K562 (cell line): ENCODE data around the gene SPRYD7. TPM values are rescaled to one million over a fixed set of nuclear protein-coding genes. Genes with fewer than 3 reads are reported as not detected.

Experiments
- ATAC-seq: fragments of 200-7000 bp; cut with Tn5 transposase; 3 replicates; pipeline ENCODE4 v1.9.1; 2020; ENCODE audit warnings: moderate library complexity
- BruUV-seq: library from RNA; stranded (reverse); fragments of 400-500 nt; replicated peaks from 2 replicates; lab custom pipeline; 2021; lab: Mats Ljungman, UMichigan
- CTCF ChIA-PET: fragments of 300-600 bp; formaldehyde crosslinking; extraction: SDS; loops from one replicate; lab custom pipeline; 2021; ENCODE audit warnings: low intra/inter-chr PET ratio; lab: Yijun Ruan, JAX
- POLR2A ChIA-PET: fragments of 300-600, 350-650 bp; sonication (Branson Sonifier 250); formaldehyde crosslinking; extraction: SDS; loops from one replicate; lab custom pipeline; 2021; ENCODE audit warnings: antibody characterized with exemption, inconsistent platforms; lab: Yijun Ruan, JAX
- DNase-seq, 4 experiments: peaks; one replicate each; pipeline versions ENCODE4 v3.0.0 to v3.0.0-alpha.2; 2011 to 2018; ENCODE audit warnings: low spot score in 3 of 4, mixed read lengths in 3 of 4; ENCODE audit errors: extremely low read depth in 1 of 4
- FAIRE-seq: peaks from 2 replicates; lab custom pipeline; 2011; peaks lifted over from hg19 to GRCh38; lab: Jason Lieb, UNC
- H2AFZ ChIP-seq: 2 replicates; pipeline ENCODE4 v1.6.0; 2011; ENCODE audit warnings: low read depth, low read length, control low read depth, inconsistent platforms
- H3K27ac ChIP-seq: fragments of 200-600 bp; 3 replicates; pipeline ENCODE4 v1.8.0; 2011; ENCODE audit warnings: low read depth, mild to moderate bottlenecking, control low read depth, inconsistent platforms, low read length, moderate library complexity, mixed read lengths; ENCODE audit errors: extremely low read depth
- H3K27me3 ChIP-seq, 2 experiments: fragments of 300-600 bp in 1 of 2; 2 replicates in 1 of 2; 3 replicates in 1 of 2; pipeline versions ENCODE4 v1.6.0 to v1.8.0; 2011; ENCODE audit warnings: inconsistent platforms in 2 of 2, low read length in 2 of 2, mild to moderate bottlenecking in 1 of 2, mixed read lengths in 1 of 2, moderate library complexity in 1 of 2; ENCODE audit not compliant: control insufficient read depth in 2 of 2, insufficient read depth in 2 of 2
- H3K36me3 ChIP-seq: fragments of 300-600 bp; 3 replicates; pipeline ENCODE4 v1.8.0; 2011; ENCODE audit warnings: mild to moderate bottlenecking, low read length, inconsistent platforms; ENCODE audit not compliant: control insufficient read depth, insufficient read depth
- H3K4me1 ChIP-seq, 2 experiments: fragments of 200-600 bp in 1 of 2; replicated peaks in 1 of 2; 2 replicates in 1 of 2; 3 replicates in 1 of 2; pipeline versions ENCODE4 v1.5.1 to v1.8.0; 2011; ENCODE audit warnings: inconsistent platforms in 2 of 2, low read length in 2 of 2, mild to moderate bottlenecking in 1 of 2, mixed read lengths in 1 of 2, moderate library complexity in 1 of 2; ENCODE audit not compliant: control insufficient read depth in 2 of 2, insufficient read depth in 2 of 2
- H3K4me2 ChIP-seq: 2 replicates; pipeline ENCODE4 v1.6.1; 2011; ENCODE audit warnings: low read length, control low read depth, inconsistent platforms, mixed read lengths; ENCODE audit not compliant: insufficient read depth
- H3K4me3 ChIP-seq: fragments of 200-600 bp; sonication (generic), shearing (Covaris generic); 2 replicates; pipeline ENCODE4 v1.5.1; 2016; ENCODE audit warnings: control low read depth, inconsistent platforms
- H3K79me2 ChIP-seq: fragments of 200-600 bp; 3 replicates; pipeline ENCODE4 v1.8.0; 2011; ENCODE audit warnings: low read length, inconsistent platforms; ENCODE audit not compliant: control insufficient read depth, insufficient read depth
- H3K9ac ChIP-seq, 2 experiments: 2 replicates each; pipeline versions ENCODE4 v1.6.0 to v1.6.1; 2011; ENCODE audit warnings: low read depth in 2 of 2, low read length in 2 of 2, control low read depth in 1 of 2, inconsistent platforms in 1 of 2, mild to moderate bottlenecking in 1 of 2, mixed read lengths in 1 of 2; ENCODE audit not compliant: insufficient read depth in 1 of 2
- H3K9me1 ChIP-seq: one replicate; pipeline ENCODE4 v1.6.0; 2011; ENCODE audit warnings: inconsistent platforms, mild to moderate bottlenecking, low read length, moderate library complexity; ENCODE audit not compliant: control insufficient read depth, insufficient read depth
- H3K9me3 ChIP-seq: replicated peaks from 2 replicates; pipeline ENCODE4 v1.5.1; 2011; ENCODE audit warnings: low read depth, low read length, inconsistent platforms; ENCODE audit not compliant: control insufficient read depth, insufficient read depth
- H4K20me1 ChIP-seq: replicated peaks from 2 replicates; pipeline ENCODE4 v1.6.1; 2011; ENCODE audit warnings: low read length, inconsistent platforms, mixed read lengths; ENCODE audit not compliant: control insufficient read depth, insufficient read depth
- BHLHE40 ChIP-seq: IDR thresholded peaks from 2 replicates; pipeline ENCODE4 v1.6.1; 2011; ENCODE audit warnings: low read length, improper control_type of control experiment
- CBFB ChIP-seq: sonication (generic); formaldehyde crosslinking; IDR thresholded peaks from 2 replicates; pipeline ENCODE4 v1.4.0; 2020; ENCODE audit warnings: mild to moderate bottlenecking, missing genetic modification reagents
- CREB3 ChIP-seq: fragments of 450-650 bp; conservative IDR thresholded peaks from 2 replicates; pipeline ENCODE4 v1.6.1; 2016; ENCODE audit warnings: missing genetic modification characterization, low read depth, mild to moderate bottlenecking, missing compliant biosample characterization, moderate library complexity
- CSDE1 ChIP-seq, 2 experiments: fragments of 450-650 bp; IDR thresholded peaks; 2 replicates each; pipeline ENCODE4 v1.6.1; 2016; ENCODE audit warnings: mild to moderate bottlenecking in 1 of 2
- EHMT2 ChIP-seq: fragments of 450-650 bp; IDR thresholded peaks from 2 replicates; pipeline ENCODE4 v1.6.1; 2018; ENCODE audit warnings: antibody characterized with exemption
- GABPA ChIP-seq: fragments of 200-800 bp; sonication (Bioruptor generic); conservative IDR thresholded peaks from 2 replicates; pipeline ENCODE4 v1.6.1; 2016; ENCODE audit warnings: low read depth, missing genetic modification characterization, missing compliant biosample characterization
- HNRNPK ChIP-seq: fragments of 200-400 bp; formaldehyde crosslinking; IDR thresholded peaks from one replicate; pipeline ENCODE4 v1.6.1; 2018; ENCODE audit warnings: mild to moderate bottlenecking, low read depth, low read length; ENCODE audit not compliant: poor library complexity, severe bottlenecking
- NELFE ChIP-seq: IDR thresholded peaks from 2 replicates; pipeline ENCODE4 v1.6.1; 2011; ENCODE audit warnings: mild to moderate bottlenecking; ENCODE audit not compliant: insufficient read depth, insufficient read length
- PREB ChIP-seq: sonication (generic); formaldehyde crosslinking; IDR thresholded peaks from 2 replicates; pipeline ENCODE4 v1.8.1; 2023; ENCODE audit warnings: mild to moderate bottlenecking, missing genetic modification reagents
- SRF ChIP-seq, 2 experiments: fragments of 250-450, 450-650 bp in 1 of 2; sonication (Bioruptor Pico) in 1 of 2; sonication (generic) in 1 of 2; formaldehyde crosslinking; IDR thresholded peaks; 2 replicates each; pipeline versions ENCODE4 v1.5.0 to v1.5.1; 2020 to 2022; ENCODE audit warnings: mild to moderate bottlenecking in 1 of 2, missing genetic modification reagents in 1 of 2
- SRSF1 ChIP-seq: fragments of 200-400 bp; formaldehyde crosslinking; IDR thresholded peaks from 2 replicates; pipeline ENCODE4 v1.6.1; 2017; ENCODE audit warnings: mild to moderate bottlenecking, low read depth, low read length, moderate library complexity
- TAF15 ChIP-seq: fragments of 200-400 bp; formaldehyde crosslinking; IDR thresholded peaks from 2 replicates; pipeline ENCODE4 v1.6.1; 2017; ENCODE audit warnings: mild to moderate bottlenecking, low read depth, low read length, moderate library complexity
- ZBTB1 ChIP-seq: sonication (generic); formaldehyde crosslinking; IDR thresholded peaks from 2 replicates; pipeline ENCODE4 v1.8.1; 2023; ENCODE audit warnings: missing genetic modification reagents, low read depth, mild to moderate bottlenecking, borderline replicate concordance
- ZNF395 ChIP-seq: fragments of 200-800 bp; sonication (Bioruptor generic); IDR thresholded peaks from 2 replicates; pipeline ENCODE4 v1.6.1; 2017; ENCODE audit warnings: missing genetic modification characterization, missing compliant biosample characterization
- ZNF57 ChIP-seq: fragments of 450-650 bp; formaldehyde crosslinking; IDR thresholded peaks from 2 replicates; pipeline ENCODE4 v1.4.0; 2020; ENCODE audit warnings: mild to moderate bottlenecking, moderate library complexity
- WGBS: fragments of 100-300 bp; shearing (Covaris generic); methylation state at CpG from one replicate; pipeline ENCODE4 v1.1.6; 2016; ENCODE audit warnings: low coverage, mixed read lengths; ENCODE audit not compliant: insufficient coverage; ENCODE audit errors: missing lambda C conversion rate; 5-methylcytosine and 5-hydroxymethylcytosine counted together
- in situ Hi-C: fragments of 300-500 bp; cut with MboI; formaldehyde crosslinking; loops from 4 replicates; pipeline ENCODE4 v1.15.0; 2018; ENCODE audit warnings: inconsistent platforms, mixed read lengths
- intact Hi-C: fragments of 100-400 bp; cut with micrococcal nuclease; formaldehyde crosslinking; loops from 2 replicates; pipeline ENCODE4 v1.14.2; 2022
- polyA plus RNA-seq, 8 experiments: library from polyadenylated mRNA; depleted of rRNA in 4 of 8; stranded (reverse) in 5 of 8; unstranded in 3 of 8; fragments of >200 nt; fragmentation: Nextera tagmentation in 2 of 8; fragmentation: Illumina TruSeq in 1 of 8; extraction: Ambion mirVana in 2 of 8; extraction: Trizol in 1 of 8; gene quantifications; 2 replicates each; pipeline versions ENCODE4 v1.2.1 to v1.2.3, GENCODE V29; 2011 to 2014; ENCODE audit warnings: inconsistent platforms in 1 of 8, missing spikeins in 1 of 8
- total RNA-seq, 7 experiments: library from RNA; depleted of rRNA in 6 of 7; stranded (reverse); fragments of >200 nt in 6 of 7; fragmentation: Illumina TruSeq in 2 of 7; extraction: Trizol in 2 of 7; gene quantifications; 2 replicates each; pipeline versions ENCODE4 v1.2.1 to v1.2.3, GENCODE V29; 2011 to 2021; ENCODE audit warnings: low replicate concordance in 1 of 7
- TF ChIP-seq, protein P1 (sequence below): fragments of 450-650 bp; formaldehyde crosslinking; IDR thresholded peaks from 2 replicates; pipeline ENCODE4 v1.4.0; 2020; ENCODE audit warnings: mild to moderate bottlenecking, mixed read lengths

SPRYD7 gene
- total and polyA plus RNA-seq, 9 of the 15 experiments (the other 6 are each of a cell fraction or from before 2014, with no cell fraction given): 4.3 to 11.0 (median 7.9) TPM

DNA sequence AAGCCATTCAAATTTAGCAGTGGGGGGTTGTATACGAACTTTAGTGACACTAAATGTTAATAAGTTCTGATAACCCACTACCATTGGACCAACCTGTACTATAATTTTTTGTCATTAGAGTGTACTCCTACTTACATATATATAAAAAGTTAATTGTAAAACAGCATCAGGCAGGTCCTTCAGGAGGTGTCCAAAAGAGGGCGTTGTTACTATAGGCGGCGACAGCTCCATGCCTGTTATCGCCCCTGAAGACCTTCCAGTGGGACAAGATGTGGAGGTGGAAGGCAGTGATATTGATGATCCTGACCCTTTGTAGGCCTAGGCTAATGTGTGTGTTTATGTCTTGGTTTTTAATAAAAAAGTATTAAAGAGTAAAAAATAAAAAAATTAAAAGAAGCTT lies 27.5 kb downstream of the SPRYD7 start:
- H3K79me2 ChIP-seq: no peaks in the 10 kb centered on the region
- no peaks in the 10 kb centered on the region for H3K27me3 ChIP-seq
- no peak overlapping the region for H3K4me2 ChIP-seq
- H3K9me1 ChIP-seq: no peaks in the 10 kb centered on the region
- intact Hi-C loops (no loop called here), in situ Hi-C loops (no loop called here)
- TF ChIP-seq EHMT2: no peak
- no peak for TF ChIP-seq SRF (CRISPR knock-in tag; IDR thresholded peaks at IDR 0.05)
- TF ChIP-seq PREB (CRISPR knock-in tag): no peak
- TF ChIP-seq ZNF395 (CRISPR knock-in tag): no peak
- TF ChIP-seq CBFB (CRISPR knock-in tag): no peak
- TF ChIP-seq CREB3 (tag): no peak
- TF ChIP-seq, protein P1, sequence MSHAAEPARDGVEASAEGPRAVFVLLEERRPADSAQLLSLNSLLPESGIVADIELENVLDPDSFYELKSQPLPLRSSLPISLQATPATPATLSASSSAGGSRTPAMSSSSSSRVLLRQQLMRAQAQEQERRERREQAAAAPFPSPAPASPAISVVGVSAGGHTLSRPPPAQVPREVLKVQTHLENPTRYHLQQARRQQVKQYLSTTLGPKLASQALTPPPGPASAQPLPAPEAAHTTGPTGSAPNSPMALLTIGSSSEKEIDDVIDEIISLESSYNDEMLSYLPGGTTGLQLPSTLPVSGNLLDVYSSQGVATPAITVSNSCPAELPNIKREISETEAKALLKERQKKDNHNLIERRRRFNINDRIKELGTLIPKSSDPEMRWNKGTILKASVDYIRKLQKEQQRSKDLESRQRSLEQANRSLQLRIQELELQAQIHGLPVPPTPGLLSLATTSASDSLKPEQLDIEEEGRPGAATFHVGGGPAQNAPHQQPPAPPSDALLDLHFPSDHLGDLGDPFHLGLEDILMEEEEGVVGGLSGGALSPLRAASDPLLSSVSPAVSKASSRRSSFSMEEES (CRISPR knock-in tag): no peak
- TF ChIP-seq SRSF1: no peak
- TF ChIP-seq NELFE: no peak
- no peak for TF ChIP-seq GABPA (tag)
- TF ChIP-seq ZBTB1: no peak
- no peak for TF ChIP-seq ZNF57 (CRISPR knock-in tag)
- no peak for TF ChIP-seq TAF15
- no peak for TF ChIP-seq CSDE1 (IDR thresholded peaks at IDR 0.05)
- no peak for TF ChIP-seq BHLHE40
- no peak for TF ChIP-seq HNRNPK
- peak in 1 of 4 experiments; percentile 14 for DNase-seq
- H3K9ac ChIP-seq: no peak overlapping the region
- no peak overlapping the region for H3K4me3 ChIP-seq
- WGBS: 56% methylated on average over 5 of the region's 5 CpGs
- ChIA-PET POLR2A (no interaction called here), CTCF (no interaction called here)
- H3K4me1 ChIP-seq: peaks cover 0 to 2% of the 10 kb centered on the region in 2 experiments; a peak in 2 of 5 replicates
- H3K27ac ChIP-seq: no peak overlapping the region
- no peak for FAIRE-seq
- H3K9me3 ChIP-seq: no peaks in the 10 kb centered on the region
- no TSS peak for BruUV-seq
- no peak overlapping the region for H2AFZ ChIP-seq
- peak; percentile 63; the same call in 2 of the 3 replicates for ATAC-seq
- peaks cover 4% of the 10 kb centered on the region; the same call in 1 of the 3 replicates for H3K36me3 ChIP-seq
- no peaks in the 10 kb centered on the region for H4K20me1 ChIP-seq
